IMR-90 (cell line): ENCODE results near the gene SLC35B2. TPM values are rescaled to one million over a fixed set of nuclear protein-coding genes. Genes with fewer than 3 reads are reported as not detected.

Experiments used
- ATAC-seq: fragments of 200-7000 bp; cut with Tn5 transposase; 2 replicates; pipeline ENCODE4 v1.9.1; 2020; ENCODE audit warnings: low read depth, mild to moderate bottlenecking, moderate library complexity
- BruUV-seq: library from RNA; stranded (reverse); fragments of 400-500 nt; replicated peaks from 2 replicates; lab custom pipeline; 2021; lab: Mats Ljungman, UMichigan
- CTCF ChIA-PET: fragments of 300-600 bp; formaldehyde crosslinking; extraction: SDS; loops from one replicate; lab custom pipeline; 2021; ENCODE audit warnings: antibody characterized with exemption; lab: Yijun Ruan, JAX
- POLR2A ChIA-PET: fragments of 300-600 bp; sonication (Branson Sonifier 250); formaldehyde crosslinking; loops from one replicate; lab custom pipeline; 2022; ENCODE audit warnings: antibody characterized with exemption; ENCODE audit not compliant: unreplicated experiment; lab: Charles Lee
- DNase-seq: peaks from one replicate; pipeline ENCODE4 v3.0.0; 2013
- H2AFZ ChIP-seq: replicated peaks from 2 replicates; pipeline ENCODE3; 2013; ENCODE audit warnings: low read length, mild to moderate bottlenecking; ENCODE audit not compliant: poor library complexity
- H2AK5ac ChIP-seq: 2 replicates; pipeline ENCODE4 v1.6.1; 2013; ENCODE audit warnings: low read depth, low read length, inconsistent platforms
- H2AK9ac ChIP-seq: replicated peaks from 2 replicates; pipeline ENCODE3; 2013; ENCODE audit warnings: mild to moderate bottlenecking, low read depth, low read length, moderate library complexity; ENCODE audit not compliant: poor library complexity
- H2BK120ac ChIP-seq: 2 replicates; pipeline ENCODE4 v1.6.1; 2013; ENCODE audit warnings: low read depth, low read length, inconsistent platforms
- H2BK15ac ChIP-seq: 3 replicates; pipeline ENCODE4 v1.6.1; 2013; ENCODE audit warnings: low read depth, low read length, inconsistent platforms
- H2BK20ac ChIP-seq: 2 replicates; pipeline ENCODE4 v1.6.1; 2013; ENCODE audit warnings: low read depth, mild to moderate bottlenecking, inconsistent platforms, low read length, moderate library complexity
- H2BK5ac ChIP-seq: 2 replicates; pipeline ENCODE4 v1.6.1; 2013; ENCODE audit warnings: mild to moderate bottlenecking, low read depth, low read length, inconsistent platforms; ENCODE audit not compliant: poor library complexity, severe bottlenecking
- H3K14ac ChIP-seq: replicated peaks from 2 replicates; pipeline ENCODE4 v1.6.1; 2013; ENCODE audit warnings: low read depth, low read length, inconsistent platforms
- H3K18ac ChIP-seq: 2 replicates; pipeline ENCODE4 v1.6.1; 2013; ENCODE audit warnings: low read depth, low read length, control low read depth
- H3K23ac ChIP-seq: 2 replicates; pipeline ENCODE4 v1.6.1; 2013; ENCODE audit warnings: low read depth, low read length, inconsistent platforms
- H3K27ac ChIP-seq: 2 replicates; pipeline ENCODE4 v1.5.1; 2013; ENCODE audit warnings: mild to moderate bottlenecking, control low read depth, low read length; ENCODE audit not compliant: insufficient read depth
- H3K27me3 ChIP-seq: 2 replicates; pipeline ENCODE4 v1.6.1; 2013; ENCODE audit warnings: low read length; ENCODE audit not compliant: control insufficient read depth, insufficient read depth
- H3K36me3 ChIP-seq: 2 replicates; pipeline ENCODE4 v1.6.1; 2013; ENCODE audit warnings: low read length, mixed read lengths; ENCODE audit not compliant: control insufficient read depth, insufficient read depth
- H3K4ac ChIP-seq: 2 replicates; pipeline ENCODE4 v1.6.1; 2013; ENCODE audit warnings: low read depth, low read length, inconsistent platforms
- H3K4me1 ChIP-seq: 2 replicates; pipeline ENCODE4 v1.6.1; 2013; ENCODE audit warnings: low read length, mixed read lengths; ENCODE audit not compliant: control insufficient read depth, insufficient read depth
- H3K4me2 ChIP-seq: 2 replicates; pipeline ENCODE4 v1.6.1; 2013; ENCODE audit warnings: low read depth, mild to moderate bottlenecking, control low read depth, low read length, moderate library complexity
- H3K4me3 ChIP-seq: 2 replicates; pipeline ENCODE4 v1.5.1; 2013; ENCODE audit warnings: low read depth, mild to moderate bottlenecking, control low read depth, low read length, moderate library complexity; ENCODE audit not compliant: insufficient read depth
- H3K56ac ChIP-seq: 2 replicates; pipeline ENCODE4 v1.6.1; 2013; ENCODE audit warnings: low read length, inconsistent platforms; ENCODE audit not compliant: insufficient read depth; ENCODE audit errors: extremely low read depth
- H3K79me1 ChIP-seq, 2 experiments: 2 replicates each; pipeline ENCODE4 v1.6.1; 2013; ENCODE audit warnings: low read length in 2 of 2, inconsistent platforms in 1 of 2, low read depth in 1 of 2
- H3K9ac ChIP-seq: 2 replicates; pipeline ENCODE4 v1.6.1; 2013; ENCODE audit warnings: low read depth, low read length, control low read depth
- H3K9me1 ChIP-seq: 2 replicates; pipeline ENCODE4 v1.6.1; 2013; ENCODE audit warnings: low read length, inconsistent platforms; ENCODE audit not compliant: insufficient read depth
- H3K9me3 ChIP-seq: 2 replicates; pipeline ENCODE4 v1.6.1; 2013; ENCODE audit warnings: low read length; ENCODE audit not compliant: control insufficient read depth, insufficient read depth
- H4K20me1 ChIP-seq: 2 replicates; pipeline ENCODE4 v1.6.1; 2013; ENCODE audit warnings: low read length, inconsistent platforms; ENCODE audit not compliant: insufficient read depth
- H4K5ac ChIP-seq: 2 replicates; pipeline ENCODE4 v1.6.1; 2013; ENCODE audit warnings: mild to moderate bottlenecking, low read depth, low read length, control low read depth
- H4K8ac ChIP-seq, 2 experiments: 2 replicates each; pipeline ENCODE4 v1.6.1; 2013; ENCODE audit warnings: low read depth in 2 of 2, low read length in 2 of 2, control low read depth in 1 of 2, inconsistent platforms in 1 of 2
- H4K91ac ChIP-seq: 2 replicates; pipeline ENCODE4 v1.6.1; 2013; ENCODE audit warnings: low read depth, low read length, inconsistent platforms; ENCODE audit not compliant: insufficient read depth
- NFE2L2 ChIP-seq: fragments of 150-350 bp; IDR thresholded peaks from 2 replicates; pipeline ENCODE4 v1.6.1; 2016; ENCODE audit warnings: low read depth, mild to moderate bottlenecking, low read length
- RCOR1 ChIP-seq: IDR thresholded peaks from 2 replicates; pipeline ENCODE4 v1.6.1; 2012; ENCODE audit warnings: mild to moderate bottlenecking, low read length, improper control_type of control experiment; ENCODE audit not compliant: insufficient replicate concordance
- USF2 ChIP-seq: fragments of 150-350 bp; IDR thresholded peaks from 2 replicates; pipeline ENCODE4 v1.6.1; 2017; ENCODE audit warnings: mild to moderate bottlenecking, antibody characterized with exemption, low read length, low read depth
- WGBS, 2 experiments: methylation state at CpG; one replicate each; pipeline versions ENCODE4 v1.1.5 to v1.1.7; 2013; ENCODE audit warnings: missing lambda C conversion rate in 2 of 2; ENCODE audit not compliant: insufficient read length in 1 of 2; ENCODE audit errors: extremely low coverage in 2 of 2; 5-methylcytosine and 5-hydroxymethylcytosine counted together
- dilution Hi-C: fragments of 300-500 bp; cut with HindIII; formaldehyde crosslinking; loops from one replicate; pipeline ENCODE4 v1.14.3; 2018; ENCODE audit warnings: low sequenced_read_pairs; ENCODE audit not compliant: unreplicated experiment
- in situ Hi-C: fragments of 300-500 bp; cut with MboI; formaldehyde crosslinking; loops from 3 replicates; pipeline ENCODE4 v1.14.3; 2019; ENCODE audit warnings: low sequenced_read_pairs, inconsistent platforms, mixed read lengths
- intact Hi-C: fragments of 100-400 bp; cut with micrococcal nuclease; formaldehyde crosslinking; loops from 2 replicates; pipeline ENCODE4 v1.10.0; 2022
- polyA plus RNA-seq, 3 experiments: library from polyadenylated mRNA; depleted of rRNA; stranded (reverse); fragments of >200 nt; gene quantifications; 2 replicates each; pipeline ENCODE4 v1.2.3, GENCODE V29; 2012; ENCODE audit warnings: low replicate concordance in 1 of 3
- total RNA-seq: library from RNA; depleted of rRNA; stranded (reverse); fragments of >200 nt; gene quantifications from 2 replicates; pipeline ENCODE4 v1.2.3, GENCODE V29; 2012

SLC35B2 gene
- total and polyA plus RNA-seq, 2 of the 4 experiments (the other 2 are of a cell fraction): 51.4 to 89.9 TPM

DNA sequence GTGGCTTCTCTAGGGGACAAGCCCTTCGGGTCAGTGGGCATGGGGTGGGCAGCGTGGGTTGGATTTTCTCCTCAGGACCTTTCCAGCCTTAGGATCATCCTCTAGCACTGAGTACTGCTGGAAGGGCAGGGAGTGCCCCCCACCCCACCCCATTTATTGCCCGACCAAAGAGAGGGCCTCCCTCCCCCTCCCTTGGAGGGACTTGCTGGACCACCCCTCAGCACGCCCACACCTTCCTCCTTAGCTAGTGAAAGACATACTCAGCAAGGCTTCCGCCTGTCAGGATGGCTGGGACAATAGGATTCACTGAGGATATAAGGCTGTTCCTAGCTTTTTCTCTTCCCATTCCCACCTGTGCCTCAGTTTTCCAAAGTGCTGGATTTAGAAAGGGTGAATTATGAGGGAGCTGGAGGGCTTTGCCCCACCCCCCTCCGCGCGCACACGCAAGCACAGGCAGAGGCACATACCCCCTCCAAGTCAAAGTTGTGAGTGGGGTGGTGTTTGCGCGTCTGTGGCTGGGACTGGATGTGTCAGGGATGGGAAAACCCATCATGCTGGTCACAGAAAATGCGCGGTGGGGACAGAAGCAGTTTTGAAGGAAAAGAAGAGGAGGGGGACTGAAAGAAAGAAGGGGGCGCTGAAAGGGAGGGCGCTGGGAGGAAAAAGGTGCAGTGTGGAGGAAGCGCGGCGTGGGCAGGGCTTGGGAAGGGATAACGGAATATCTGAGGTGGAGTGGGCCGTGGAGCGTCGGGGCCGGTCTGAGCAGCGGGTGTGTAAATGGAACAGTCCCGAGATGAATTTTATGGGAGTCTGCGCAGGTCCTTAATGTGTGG lies 34.6 kb downstream of the SLC35B2 start:
- Histone ChIP-seq H3K4me1 (peaks cover 16% of the 10 kb centered on the region), H3K9ac (peak overlapping the region; percentile 57; the same call in 1 of the 2 replicates), H4K91ac (no peak overlapping the region; the same call in 1 of the 2 replicates), H3K18ac (no peak overlapping the region), H3K4me2 (peak overlapping the region; percentile 99), H2BK15ac (no peak overlapping the region), H2AK9ac (peak overlapping the region; percentile 60), H2BK120ac (no peak overlapping the region; the same call in 1 of the 2 replicates), H3K4ac (no peak overlapping the region), H2BK5ac (no peak overlapping the region), H4K20me1 (no peaks in the 10 kb centered on the region), H4K8ac (no peak overlapping the region; a peak in 1 of 4 replicates), H3K27ac (peak overlapping the region; percentile 37; the same call in 1 of the 2 replicates), H3K9me3 (no peaks in the 10 kb centered on the region), H3K56ac (no peak overlapping the region; the same call in 1 of the 2 replicates), H2BK20ac (no peak overlapping the region), H3K79me1 (peaks cover 0 to 8% of the 10 kb centered on the region in 2 experiments; a peak in 1 of 4 replicates), H3K36me3 (no peaks in the 10 kb centered on the region), H3K4me3 (peak overlapping the region; percentile 73), H3K23ac (0 out of 2 replicates have a peak overlapping the region, but pooled peaks have one; percentile 3), H3K27me3 (no peaks in the 10 kb centered on the region; the same call in 1 of the 2 replicates), H3K14ac (0 out of 2 replicates have a peak overlapping the region, but pooled peaks have one; percentile 55), H3K9me1 (peaks cover 4% of the 10 kb centered on the region; the same call in 1 of the 2 replicates), H4K5ac (no peak overlapping the region), H2AFZ (peak overlapping the region; percentile 96), H2AK5ac (no peak overlapping the region)
- TF ChIP-seq USF2 (no peak), RCOR1 (no peak), NFE2L2 (no peak)
- WGBS, 2 experiments: 21% methylated on average over 5 of the region's 26 CpGs; no CpG with 5 or more reads in 1 of the 2 experiments
- ATAC-seq (peak; percentile 3), DNase-seq (no peak)
- POLR2A ChIA-PET: interaction anchor here (0.6 kb wide), 1 partner anchor 620 kb away, joined by 8 read pairs; no protein-coding TSS in a partner anchor
- intact Hi-C loops (no loop called here), dilution Hi-C loops (no loop called here), in situ Hi-C loops (no loop called here)
- CTCF ChIA-PET: interaction anchor here (1.2 to 4.1 kb wide), 2 partner anchors 12 to 24 kb away, joined by 3 to 20 read pairs; no protein-coding TSS in a partner anchor
- no TSS peak for BruUV-seq
